Liver (tissue), 9 donors: Measurements from ENCODE around the gene SUSD5. TPM values are rescaled to one million over a fixed set of nuclear protein-coding genes. Genes with fewer than 3 reads are reported as not detected.

Experiments used
- DNase-seq: peaks from one replicate; pipeline ENCODE4 v3.0.0-alpha.2; 2017; ENCODE audit warnings: low spot score
- H3K27ac ChIP-seq, 2 donors: one replicate each; pipeline ENCODE4 v1.7.0; 2013; ENCODE audit warnings: inconsistent platforms in 2 of 2, low read length in 2 of 2, control low read depth in 1 of 2, low read depth in 1 of 2, mild to moderate bottlenecking in 1 of 2
- H3K27me3 ChIP-seq, 4 donors: one replicate each; pipeline versions ENCODE4 v1.6.1 to v1.7.0; 2013; ENCODE audit warnings: low read length in 3 of 4, inconsistent platforms in 1 of 4, mild to moderate bottlenecking in 1 of 4, moderate library complexity in 1 of 4; ENCODE audit not compliant: control insufficient read depth in 4 of 4, insufficient read depth in 4 of 4
- H3K36me3 ChIP-seq, 4 donors: one replicate each; pipeline versions ENCODE4 v1.6.1 to v1.7.0; 2013; ENCODE audit warnings: low read length in 3 of 4, mild to moderate bottlenecking in 3 of 4, low read depth in 1 of 4, moderate library complexity in 1 of 4; ENCODE audit not compliant: control insufficient read depth in 4 of 4, insufficient read depth in 3 of 4
- H3K4me1 ChIP-seq, 4 donors: one replicate each; pipeline versions ENCODE4 v1.6.1 to v1.7.0; 2013; ENCODE audit warnings: low read length in 3 of 4, mild to moderate bottlenecking in 3 of 4, moderate library complexity in 1 of 4; ENCODE audit not compliant: control insufficient read depth in 4 of 4, insufficient read depth in 4 of 4
- H3K4me3 ChIP-seq, 3 donors: one replicate each; pipeline versions ENCODE4 v1.6.1 to v1.7.0; 2013; ENCODE audit warnings: low read length in 3 of 3, control low read depth in 1 of 3, low read depth in 1 of 3, mild to moderate bottlenecking in 1 of 3
- H3K9ac ChIP-seq, 2 donors: one replicate each; pipeline ENCODE4 v1.7.0; 2013; ENCODE audit warnings: low read length in 2 of 2, mild to moderate bottlenecking in 2 of 2, moderate library complexity in 2 of 2, control low read depth in 1 of 2, low read depth in 1 of 2
- H3K9me3 ChIP-seq, 4 donors: one replicate each; pipeline versions ENCODE4 v1.6.1 to v1.7.0; 2013; ENCODE audit warnings: low read length in 3 of 4; ENCODE audit not compliant: control insufficient read depth in 4 of 4
- CTCF ChIP-seq: fragments of 150-350 bp; IDR thresholded peaks from 2 replicates; pipeline ENCODE4 v1.5.1; 2017; ENCODE audit warnings: improper control_type of control experiment, low read depth, low read length; ENCODE audit not compliant: missing input control
- FOXA1 ChIP-seq: IDR thresholded peaks from 2 replicates; pipeline ENCODE4 v1.6.1; 2016; ENCODE audit warnings: antibody characterized with exemption
- GABPA ChIP-seq, 2 donors: IDR thresholded peaks in 1 of 2; conservative IDR thresholded peaks in 1 of 2; 2 replicates each; pipeline ENCODE4 v1.6.1; 2016; ENCODE audit warnings: antibody characterized with exemption in 2 of 2, mild to moderate bottlenecking in 1 of 2, moderate library complexity in 1 of 2
- HNF4A ChIP-seq, 2 donors: conservative IDR thresholded peaks; 2 replicates each; pipeline ENCODE4 v1.6.1; 2016; ENCODE audit warnings: antibody characterized with exemption in 2 of 2, mild to moderate bottlenecking in 2 of 2
- HNF4G ChIP-seq: IDR thresholded peaks from 2 replicates; pipeline ENCODE4 v1.6.1; 2016; ENCODE audit warnings: antibody characterized with exemption
- JUND ChIP-seq, 2 donors: IDR thresholded peaks; 2 replicates each; pipeline ENCODE4 v1.6.1; 2016; ENCODE audit warnings: antibody characterized with exemption in 2 of 2
- NR2F2 ChIP-seq: IDR thresholded peaks from 2 replicates; pipeline ENCODE4 v1.6.1; 2016; ENCODE audit warnings: antibody characterized with exemption
- RAD21 ChIP-seq, 2 donors: IDR thresholded peaks; 2 replicates each; pipeline ENCODE4 v1.6.1; 2016; ENCODE audit warnings: antibody characterized with exemption in 2 of 2, mild to moderate bottlenecking in 2 of 2
- REST ChIP-seq: IDR thresholded peaks from 2 replicates; pipeline ENCODE4 v1.6.1; 2016; ENCODE audit warnings: antibody characterized with exemption, mild to moderate bottlenecking
- RXRA ChIP-seq, 2 donors: IDR thresholded peaks; 2 replicates each; pipeline ENCODE4 v1.6.1; 2017 to 2018; ENCODE audit warnings: antibody characterized with exemption in 2 of 2, mild to moderate bottlenecking in 1 of 2
- SP1 ChIP-seq: IDR thresholded peaks from 2 replicates; pipeline ENCODE4 v1.6.1; 2018; ENCODE audit warnings: antibody characterized with exemption, mild to moderate bottlenecking
- TAF1 ChIP-seq: conservative IDR thresholded peaks from 2 replicates; pipeline ENCODE4 v1.6.1; 2016; ENCODE audit warnings: antibody characterized with exemption, mild to moderate bottlenecking
- YY1 ChIP-seq: IDR thresholded peaks from 2 replicates; pipeline ENCODE4 v1.6.1; 2016; ENCODE audit warnings: antibody characterized with exemption, mild to moderate bottlenecking
- ZBTB33 ChIP-seq: IDR thresholded peaks from 2 replicates; pipeline ENCODE4 v1.6.1; 2016; ENCODE audit warnings: antibody characterized with exemption
- WGBS: extraction: QIAGEN DNeasy Blood & Tissue Kit; methylation state at CpG from one replicate; pipeline ENCODE4 v1.1.7; 2013; 5-methylcytosine and 5-hydroxymethylcytosine counted together
- polyA plus RNA-seq, 2 donors: library from polyadenylated mRNA; stranded (reverse) in 1 of 2; unstranded in 1 of 2; fragments of 200-250 nt in 1 of 2; fragments of >200 nt in 1 of 2; fragmentation: Nextera tagmentation in 1 of 2; extraction: Ambion mirVana in 1 of 2; gene quantifications; one replicate each; pipeline versions ENCODE4 v1.2.1 to v1.2.3, GENCODE V29; 2013 to 2015
- total RNA-seq, 2 donors: library from RNA; depleted of rRNA; stranded (reverse); fragments of >200 nt; gene quantifications; one replicate each; pipeline ENCODE4 v1.2.3, GENCODE V29; 2014
- TF ChIP-seq, protein P1 (sequence below): IDR thresholded peaks from 2 replicates; pipeline ENCODE4 v1.6.1; 2016; ENCODE audit warnings: antibody characterized with exemption
- donor health status: healthy.
- donor health status: healthy.
- donor health status: healthy.
- donor health status: healthy.
- donor health status: healthy.

SUSD5 gene
- total and polyA plus RNA-seq, 4 donors, result 0.08 to 0.21 (median 0.18) TPM

DNA sequence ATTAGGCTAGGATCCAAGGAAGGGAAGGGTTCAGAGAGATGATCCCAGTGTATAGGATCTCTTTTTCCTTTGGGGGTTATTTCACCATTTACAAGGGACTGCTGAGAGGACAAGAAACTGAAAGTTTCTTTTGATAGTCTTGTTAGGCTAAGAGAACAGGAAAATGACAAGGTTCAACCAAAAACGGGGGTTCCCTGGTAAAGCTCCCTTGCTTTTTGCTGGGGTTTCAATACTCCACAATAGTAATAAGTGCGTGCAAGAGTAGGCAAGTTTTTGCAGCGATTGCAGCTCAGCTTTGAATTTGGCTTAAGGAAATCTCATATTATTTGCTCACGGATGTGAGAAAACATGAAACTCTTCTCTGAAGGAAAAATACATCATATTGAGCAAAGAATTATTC lies 18.8 kb upstream of the SUSD5 start:
- DNase-seq, result no peak
- no peaks in the 10 kb centered on the region for H3K4me1 ChIP-seq
- TF ChIP-seq FOXA1 (no peak), ZBTB33 (no peak), REST (no peak), HNF4A (conservative IDR thresholded peaks at IDR 0.05) (no peak), TAF1 (no peak), HNF4G (no peak), YY1 (no peak), SP1 (no peak), NR2F2 (no peak), RAD21 (IDR thresholded peaks at IDR 0.05) (no peak), RXRA (IDR thresholded peaks at IDR 0.05) (no peak), CTCF (no peak)
- TF ChIP-seq, protein P1, sequence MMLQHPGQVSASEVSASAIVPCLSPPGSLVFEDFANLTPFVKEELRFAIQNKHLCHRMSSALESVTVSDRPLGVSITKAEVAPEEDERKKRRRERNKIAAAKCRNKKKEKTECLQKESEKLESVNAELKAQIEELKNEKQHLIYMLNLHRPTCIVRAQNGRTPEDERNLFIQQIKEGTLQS, result no peak
- no peak overlapping the region for H3K9ac ChIP-seq
- WGBS, result 77% methylated on average over 4 of the region's 4 CpGs
- no peak overlapping the region for H3K27ac ChIP-seq
- peaks cover 0 to 3% (median 0%) of the 10 kb centered on the region in 4 donors for H3K9me3 ChIP-seq
- H3K36me3 ChIP-seq, result no peaks in the 10 kb centered on the region
- peaks cover 0 to 5% (median 0%) of the 10 kb centered on the region in 4 donors for H3K27me3 ChIP-seq
- H3K4me3 ChIP-seq, result no peak overlapping the region

- Histone ChIP-seq H3K9ac (no peak overlapping the region), H3K27me3 (peaks cover 0 to 5% (median 0%) of the 10 kb centered on the region in 4 donors), H3K4me3 (no peak overlapping the region), H3K36me3 (no peaks in the 10 kb centered on the region), H3K9me3 (peaks cover 0 to 3% (median 0%) of the 10 kb centered on the region in 4 donors), H3K4me1 (no peaks in the 10 kb centered on the region), H3K27ac (no peak overlapping the region)
- no peak for TF ChIP-seq SP1
- TF ChIP-seq YY1, result no peak
- no peak for TF ChIP-seq HNF4A (conservative IDR thresholded peaks at IDR 0.05)
- no peak for TF ChIP-seq GABPA (IDR thresholded peaks at IDR 0.05 in 1 of 2, conservative IDR thresholded peaks at IDR 0.05 in 1 of 2)
- no peak for TF ChIP-seq REST
- no peak for TF ChIP-seq RXRA (IDR thresholded peaks at IDR 0.05)
- TF ChIP-seq JUND (IDR thresholded peaks at IDR 0.05), result no peak
- no peak for TF ChIP-seq RAD21 (IDR thresholded peaks at IDR 0.05)
- no peak for TF ChIP-seq NR2F2
- no peak for DNase-seq
- WGBS, result 55% methylated on average over 2 of the region's 2 CpGs
These were observed 17.4 kb upstream of the SUSD5 start for GRCh38 chr3:33236005-33236404.
